ENCODE measurements around the gene MBD3L1.

GRCh38 chr19:8831832-8832131, 395 bp upstream of the MBD3L1 start:
- no peak for TF ChIP-seq MXI1 (IDR thresholded peaks at IDR 0.05; ENCODE audit: low read depth, low read length)
- no peak for TF ChIP-seq TCF12 (IDR thresholded peaks at IDR 0.05)
